Type B pancreatic cell (in vitro differentiated cells): Measurements from ENCODE around the gene IMPACT. TPM values are rescaled to one million over a fixed set of nuclear protein-coding genes. Genes with fewer than 3 reads are reported as not detected.

Experiments used
- DNase-seq: peaks from one replicate; pipeline ENCODE4 v3.0.0; 2021; ENCODE audit warnings: mixed read lengths; ENCODE audit not compliant: unreplicated experiment; ENCODE audit errors: extremely low spot score
- H3K27ac Mint-ChIP-seq: 2 replicates; pipeline ENCODE4 v1.8.0; 2021; ENCODE audit warnings: mild to moderate bottlenecking, mixed read lengths
- H3K27me3 Mint-ChIP-seq: 2 replicates; pipeline ENCODE4 v1.8.0; 2021; ENCODE audit warnings: mixed read lengths
- H3K36me3 Mint-ChIP-seq: 2 replicates; pipeline ENCODE4 v1.8.0; 2021; ENCODE audit warnings: mixed read lengths
- H3K4me1 Mint-ChIP-seq: one replicate; pipeline ENCODE4 v1.8.0; 2021; ENCODE audit warnings: mixed read lengths; ENCODE audit not compliant: unreplicated experiment
- H3K4me3 Mint-ChIP-seq: 2 replicates; pipeline ENCODE4 v1.8.0; 2021; ENCODE audit warnings: mild to moderate bottlenecking, mixed read lengths
- H3K9me3 Mint-ChIP-seq: 2 replicates; pipeline ENCODE4 v1.8.0; 2021; ENCODE audit warnings: mixed read lengths
- CTCF ChIP-seq: fragments of 200-600 bp; sonication (generic); conservative IDR thresholded peaks from 2 replicates; pipeline ENCODE4 v1.5.0; 2021; ENCODE audit warnings: antibody characterized with exemption, mild to moderate bottlenecking
- total RNA-seq: library from RNA; stranded (reverse); gene quantifications from 2 replicates; pipeline ENCODE4 v1.2.1, GENCODE V29; 2021; ENCODE audit warnings: low replicate concordance

The IMPACT gene
- total RNA-seq, 1 donor from 2014 or later = 34.3 TPM

DNA sequence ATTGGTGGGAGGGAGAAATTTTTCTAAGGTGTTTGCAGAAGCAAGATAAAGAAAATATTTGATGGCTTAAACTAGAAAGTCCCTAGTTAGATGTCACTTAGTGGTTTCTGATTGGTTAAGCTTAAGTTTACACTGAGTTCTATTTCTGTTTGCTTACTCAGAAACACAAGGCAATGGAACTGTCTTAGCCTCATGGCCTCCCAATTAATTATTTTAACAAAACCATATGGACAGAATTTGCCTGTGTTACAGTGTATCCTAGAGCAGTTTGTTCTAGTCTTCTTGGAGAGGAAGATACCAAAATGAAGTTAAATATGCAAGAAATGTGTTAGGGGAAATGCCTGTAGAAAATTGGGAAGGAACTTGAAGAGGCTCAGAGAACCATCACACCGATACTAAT lies 4.6 kb upstream of the IMPACT start:
- H3K4me3 Mint-ChIP-seq = no peak overlapping the region
- no peak overlapping the region for H3K27ac Mint-ChIP-seq
- H3K36me3 Mint-ChIP-seq = peaks cover 3% of the 10 kb centered on the region
- peaks cover 5% of the 10 kb centered on the region for H3K4me1 Mint-ChIP-seq
- TF ChIP-seq CTCF = no peak
- DNase-seq = no peak
- H3K9me3 Mint-ChIP-seq = no peaks in the 10 kb centered on the region
- H3K27me3 Mint-ChIP-seq = peaks cover 31% of the 10 kb centered on the region

GRCh38 chr18:24426073-24426397 lies 435 bp upstream of the IMPACT start:
- peaks cover 12% of the 10 kb centered on the region for H3K36me3 Mint-ChIP-seq
- H3K4me3 Mint-ChIP-seq = peak overlapping the region; percentile 90
- peaks cover 20% of the 10 kb centered on the region for H3K4me1 Mint-ChIP-seq
- DNase-seq = no peak
- H3K9me3 Mint-ChIP-seq = no peaks in the 10 kb centered on the region
- peaks cover 31% of the 10 kb centered on the region for H3K27me3 Mint-ChIP-seq
- peak overlapping the region; percentile 88 for H3K27ac Mint-ChIP-seq
- no peak for TF ChIP-seq CTCF

GRCh38 chr18:24427484-24427883 lies 1.0 kb downstream of the IMPACT start:
- H3K4me1 Mint-ChIP-seq = peaks cover 20% of the 10 kb centered on the region
- no peaks in the 10 kb centered on the region for H3K9me3 Mint-ChIP-seq
- H3K27ac Mint-ChIP-seq = peak overlapping the region; percentile 87
- H3K36me3 Mint-ChIP-seq = peaks cover 19% of the 10 kb centered on the region
- peaks cover 21% of the 10 kb centered on the region for H3K27me3 Mint-ChIP-seq
- TF ChIP-seq CTCF = no peak
- no peak for DNase-seq
- H3K4me3 Mint-ChIP-seq = peak overlapping the region; percentile 93

- Mint-ChIP-seq H3K4me3 (peak overlapping the region; percentile 83), H3K4me1 (peaks cover 20% of the 10 kb centered on the region), H3K27ac (no peak overlapping the region), H3K27me3 (peaks cover 14% of the 10 kb centered on the region), H3K36me3 (peaks cover 24% of the 10 kb centered on the region), H3K9me3 (no peaks in the 10 kb centered on the region)
- no peak for DNase-seq
- peak; percentile 28 for TF ChIP-seq CTCF
These were observed 2.2 kb downstream of the IMPACT start for GRCh38 chr18:24428709-24429108.

- Mint-ChIP-seq H3K4me1 (peaks cover 20% of the 10 kb centered on the region), H3K27me3 (peaks cover 12% of the 10 kb centered on the region), H3K27ac (no peak overlapping the region), H3K4me3 (no peak overlapping the region), H3K9me3 (no peaks in the 10 kb centered on the region), H3K36me3 (peaks cover 24% of the 10 kb centered on the region)
- no peak for TF ChIP-seq CTCF
- DNase-seq = no peak
These were observed 2.7 kb downstream of the IMPACT start for GRCh38 chr18:24429188-24429587.

GRCh38 chr18:24432618-24433017 lies 6.1 kb downstream of the IMPACT start:
- no peaks in the 10 kb centered on the region for H3K9me3 Mint-ChIP-seq
- H3K27me3 Mint-ChIP-seq = no peaks in the 10 kb centered on the region
- H3K4me3 Mint-ChIP-seq = no peak overlapping the region
- DNase-seq = no peak
- peaks cover 14% of the 10 kb centered on the region for H3K4me1 Mint-ChIP-seq
- H3K27ac Mint-ChIP-seq = no peak overlapping the region
- H3K36me3 Mint-ChIP-seq = peaks cover 34% of the 10 kb centered on the region
- no peak for TF ChIP-seq CTCF
